Measurements from ENCODE around the gene MCMBP.

DNA sequence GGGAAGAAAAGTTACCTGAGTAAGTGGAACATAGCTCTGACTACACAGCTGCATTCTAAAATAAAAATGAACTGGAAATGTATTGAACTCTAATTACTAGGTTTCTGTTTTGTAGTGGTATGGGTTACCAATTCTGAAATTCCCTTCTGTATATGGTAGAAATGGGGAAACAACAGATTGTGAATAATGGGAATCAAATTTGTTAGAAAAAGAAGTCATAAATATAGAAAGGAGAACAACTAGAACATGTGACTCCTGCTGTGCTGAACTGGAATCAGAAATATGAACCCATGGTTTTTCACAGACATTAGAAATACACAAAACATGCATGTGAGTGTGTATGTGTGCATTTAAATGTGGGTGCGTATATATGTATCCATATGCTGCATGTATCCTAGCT lies 27.0 kb downstream of the MCMBP start:
- TF ChIP-seq POLR2A (IDR thresholded peaks at IDR 0.05): no peak
- TF ChIP-seq, protein P1, sequence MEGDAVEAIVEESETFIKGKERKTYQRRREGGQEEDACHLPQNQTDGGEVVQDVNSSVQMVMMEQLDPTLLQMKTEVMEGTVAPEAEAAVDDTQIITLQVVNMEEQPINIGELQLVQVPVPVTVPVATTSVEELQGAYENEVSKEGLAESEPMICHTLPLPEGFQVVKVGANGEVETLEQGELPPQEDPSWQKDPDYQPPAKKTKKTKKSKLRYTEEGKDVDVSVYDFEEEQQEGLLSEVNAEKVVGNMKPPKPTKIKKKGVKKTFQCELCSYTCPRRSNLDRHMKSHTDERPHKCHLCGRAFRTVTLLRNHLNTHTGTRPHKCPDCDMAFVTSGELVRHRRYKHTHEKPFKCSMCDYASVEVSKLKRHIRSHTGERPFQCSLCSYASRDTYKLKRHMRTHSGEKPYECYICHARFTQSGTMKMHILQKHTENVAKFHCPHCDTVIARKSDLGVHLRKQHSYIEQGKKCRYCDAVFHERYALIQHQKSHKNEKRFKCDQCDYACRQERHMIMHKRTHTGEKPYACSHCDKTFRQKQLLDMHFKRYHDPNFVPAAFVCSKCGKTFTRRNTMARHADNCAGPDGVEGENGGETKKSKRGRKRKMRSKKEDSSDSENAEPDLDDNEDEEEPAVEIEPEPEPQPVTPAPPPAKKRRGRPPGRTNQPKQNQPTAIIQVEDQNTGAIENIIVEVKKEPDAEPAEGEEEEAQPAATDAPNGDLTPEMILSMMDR (IDR thresholded peaks at IDR 0.05): no peak
